Fibroblast of gingiva (primary cell): ENCODE measurements around the gene LENG1.

Experiments used
- DNase-seq: peaks from one replicate; pipeline ENCODE4 v3.0.0-alpha.2; 2011; ENCODE audit warnings: low read depth

The LENG1 gene

DNA sequence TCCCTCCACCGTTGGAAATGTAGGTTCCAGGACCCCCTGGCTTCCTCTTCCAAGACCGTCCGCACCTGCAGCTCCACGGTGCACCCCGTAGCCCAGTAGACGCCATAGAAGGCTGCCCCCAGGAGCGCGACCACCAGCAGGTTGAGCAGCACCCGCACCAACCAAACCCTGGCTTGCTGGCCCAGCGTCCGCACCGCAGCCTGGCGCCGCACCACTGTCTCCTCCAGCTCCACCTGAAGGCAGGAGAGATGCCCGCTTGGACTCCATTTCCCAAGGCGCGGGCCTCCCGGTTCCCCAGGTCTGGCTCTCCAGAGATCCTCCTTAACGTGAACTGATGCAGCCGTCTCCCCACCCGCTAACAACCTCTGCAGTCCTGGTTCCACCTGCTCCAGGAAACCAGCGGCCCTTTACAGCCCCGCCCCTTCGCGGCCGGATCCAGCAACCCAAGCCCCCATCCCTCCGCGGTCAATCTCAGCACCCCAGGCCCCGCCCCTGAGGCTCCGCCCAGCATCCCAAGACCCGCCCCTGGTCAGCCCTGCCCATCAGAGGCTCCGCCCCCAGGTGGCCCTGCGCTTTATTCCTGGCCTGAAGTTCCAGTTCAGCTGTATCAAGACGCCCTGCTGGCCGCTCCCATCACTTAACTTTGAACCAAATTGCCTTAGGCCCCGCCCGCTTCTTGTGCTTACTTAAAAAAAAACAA is 5.0 kb upstream of the LENG1 start:
- DNase-seq, result peak; percentile 22

DNA sequence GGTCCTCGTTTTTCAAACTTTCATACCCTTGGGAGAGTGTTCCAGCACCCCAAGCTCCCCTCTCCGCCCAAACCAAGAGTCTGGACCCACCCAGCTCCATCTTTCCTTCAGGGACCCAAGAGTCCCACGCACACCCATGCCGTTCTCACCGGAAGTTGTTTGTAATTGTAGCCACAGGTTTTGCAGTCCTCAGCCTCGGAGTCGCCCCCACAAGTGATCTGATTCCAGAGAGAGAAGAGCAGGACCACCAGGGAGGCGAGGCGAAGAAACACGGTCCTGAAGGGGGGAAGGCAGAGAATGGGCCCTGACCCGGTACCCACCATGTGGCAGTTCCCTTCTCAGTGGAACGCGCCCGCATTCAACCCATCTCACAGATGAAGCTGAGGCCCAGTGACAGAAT is 3.4 kb upstream of the LENG1 start:
- DNase-seq, result no peak

DNA sequence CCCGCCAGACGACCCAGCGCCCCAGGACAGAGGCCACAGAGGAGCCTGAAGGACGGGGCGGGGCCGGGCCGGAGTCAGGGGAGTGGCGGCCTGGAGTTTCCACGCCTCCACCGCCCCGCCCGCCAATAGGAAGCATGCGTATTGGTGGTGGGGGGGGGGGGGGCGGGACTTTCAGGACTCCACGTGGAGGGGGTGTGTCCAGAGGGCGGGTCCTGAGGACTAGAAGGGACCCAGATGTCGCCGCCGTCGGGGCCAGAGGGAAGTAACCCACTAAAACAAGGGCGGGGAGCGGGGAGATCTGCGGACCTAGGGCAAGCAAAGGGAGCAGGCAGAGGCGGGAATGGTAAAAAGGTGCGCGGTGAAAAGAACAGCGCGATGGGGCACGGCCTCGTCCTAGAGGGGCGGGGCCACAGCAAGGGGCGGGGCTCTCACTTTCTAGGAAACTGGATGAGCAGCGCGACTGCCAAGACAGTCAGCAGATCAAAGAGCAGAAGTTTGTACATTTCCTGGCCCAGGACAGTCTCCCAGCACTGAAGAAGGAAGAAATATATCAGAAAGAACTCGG is 2.8 kb upstream of the LENG1 start:
- DNase-seq, result peak; percentile 51

DNA sequence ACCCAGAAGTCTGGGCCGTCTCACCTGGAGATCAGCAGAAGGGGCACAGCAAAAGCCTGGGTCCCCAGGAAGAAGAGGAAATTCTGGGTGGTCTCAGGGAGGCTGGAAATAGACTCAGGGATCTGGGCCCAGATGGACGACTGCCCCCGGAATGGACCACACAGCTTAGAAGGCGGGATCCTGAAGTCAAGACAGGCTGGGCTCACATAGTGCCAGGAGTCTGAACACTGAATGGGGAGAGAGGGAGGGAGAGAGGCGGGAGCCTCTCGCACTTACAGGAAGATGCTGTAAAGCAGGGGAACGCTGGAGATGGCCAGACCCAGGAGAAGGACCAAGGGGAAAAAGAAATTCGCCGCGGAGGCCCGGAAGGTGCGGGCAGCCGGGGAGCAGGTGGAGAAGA is 1.3 kb upstream of the LENG1 start:
- DNase-seq, result no peak

DNA sequence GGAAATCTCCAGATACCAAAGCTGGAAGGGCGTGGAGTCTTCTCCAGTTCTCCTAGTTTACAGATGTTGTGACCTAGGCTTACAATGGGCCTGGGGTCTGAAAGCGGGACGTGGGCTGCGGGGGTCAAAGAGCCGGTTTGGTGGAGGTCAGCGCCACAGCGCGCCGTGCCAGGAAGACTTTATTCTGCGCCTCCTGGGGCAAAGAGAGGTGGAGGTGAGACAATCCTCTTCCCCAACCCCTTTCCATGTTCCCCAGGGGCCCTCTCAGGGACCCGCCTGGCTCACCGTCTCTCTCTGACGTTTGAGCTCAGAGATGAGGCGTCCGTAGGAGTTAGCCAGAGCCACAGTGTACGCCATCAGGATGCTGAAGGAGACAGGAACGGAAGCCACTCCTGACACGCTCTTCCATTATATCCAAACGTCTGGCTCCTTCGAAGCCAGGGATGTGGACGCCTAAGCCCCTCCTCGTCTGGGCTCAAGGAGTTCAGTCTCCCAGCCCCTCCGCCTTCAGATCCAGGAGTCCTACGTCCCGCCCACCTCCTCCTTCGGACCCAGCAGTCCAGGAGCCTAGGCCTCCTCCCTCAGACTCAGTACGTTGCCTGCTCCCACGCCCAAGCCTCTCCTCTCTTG is 776 bp upstream of the LENG1 start:
- no peak for DNase-seq

DNA sequence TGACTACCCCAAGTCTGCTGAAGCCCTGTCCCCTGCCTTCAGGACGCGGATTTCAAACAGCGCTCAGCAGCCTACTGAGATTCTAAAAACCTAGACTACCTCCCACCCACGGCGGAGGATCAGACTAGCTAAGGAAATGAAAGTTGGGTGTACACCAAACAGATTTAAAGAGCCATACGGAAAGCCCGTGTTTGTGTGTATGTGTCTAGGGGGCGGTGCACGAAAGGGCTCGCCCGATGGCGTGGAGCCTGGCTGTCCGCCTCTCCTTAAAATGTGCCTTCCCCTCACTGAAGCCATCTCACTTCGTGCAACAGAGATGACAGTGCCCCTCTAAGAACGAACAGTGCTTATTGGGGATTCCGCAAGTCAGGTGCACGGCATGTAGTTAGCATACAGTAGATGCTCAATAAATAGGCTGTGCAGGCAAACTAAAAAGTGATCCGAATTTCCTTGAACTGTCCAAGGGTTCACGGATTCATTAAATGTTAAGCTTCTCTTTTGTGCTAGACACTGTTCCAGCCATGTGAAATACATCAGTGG is 639 bp downstream of the LENG1 start:
- no peak for DNase-seq

DNA sequence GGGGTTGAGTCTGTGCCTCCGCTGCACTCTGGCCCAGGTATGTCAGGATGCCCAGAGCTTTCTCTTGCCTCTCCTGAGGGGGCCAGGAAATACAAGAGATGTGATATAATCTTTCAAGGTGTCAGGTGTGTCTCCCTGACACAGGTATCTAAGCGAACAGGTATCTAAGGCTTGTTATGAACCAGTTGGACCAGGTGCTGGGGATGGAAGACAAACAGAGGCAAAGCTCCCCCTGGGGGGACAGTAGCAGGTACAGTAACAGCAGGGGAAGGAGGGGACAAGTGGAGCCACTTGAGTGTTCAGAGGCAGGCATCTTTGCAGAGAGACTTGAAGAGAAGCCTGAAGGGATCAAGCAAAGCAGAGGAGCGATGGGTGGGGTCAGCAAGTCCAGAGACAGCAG is 2.6 kb downstream of the LENG1 start:
- DNase-seq, result no peak

DNA sequence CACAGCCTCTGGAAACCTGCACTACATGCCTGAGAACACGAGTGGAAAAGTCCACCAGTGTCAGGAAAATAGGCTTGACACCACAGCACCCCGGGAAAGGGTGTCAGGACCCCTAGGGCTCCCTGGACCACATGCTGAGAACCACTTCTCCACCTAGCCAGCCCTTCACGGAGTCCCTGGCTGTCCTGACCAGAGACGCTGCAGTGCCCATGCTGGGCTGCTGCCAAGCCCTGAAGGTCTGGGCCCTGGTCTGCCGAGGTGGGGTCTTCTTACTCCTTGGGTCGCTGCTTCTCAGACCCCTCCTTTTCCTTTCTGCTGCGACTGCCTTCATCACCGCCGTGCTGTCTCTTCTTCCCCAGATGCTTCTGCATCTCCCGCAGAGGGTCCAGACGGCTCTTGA is 3.0 kb downstream of the LENG1 start:
- DNase-seq, result no peak

DNA sequence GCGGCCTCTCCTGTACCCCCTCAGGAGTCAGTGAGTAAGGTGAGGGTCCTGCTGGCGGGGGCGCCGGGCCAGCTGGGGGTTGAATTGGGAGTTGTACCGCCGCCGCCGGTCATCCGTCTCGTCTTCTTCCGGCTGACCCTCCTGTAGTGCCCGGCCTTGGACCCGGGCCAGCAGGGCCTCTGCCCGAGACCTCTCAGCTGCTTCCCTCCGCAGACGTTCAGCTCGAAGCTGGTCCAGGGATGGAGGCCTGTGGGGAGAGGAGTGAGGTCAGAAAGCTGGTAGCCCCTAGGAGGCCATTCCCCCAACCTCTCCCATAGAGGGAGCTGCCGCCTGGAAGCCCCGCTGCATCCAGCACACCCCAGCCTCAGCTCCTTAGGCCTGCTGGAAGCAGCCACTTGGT is 3.8 kb downstream of the LENG1 start:
- no peak for DNase-seq

DNA sequence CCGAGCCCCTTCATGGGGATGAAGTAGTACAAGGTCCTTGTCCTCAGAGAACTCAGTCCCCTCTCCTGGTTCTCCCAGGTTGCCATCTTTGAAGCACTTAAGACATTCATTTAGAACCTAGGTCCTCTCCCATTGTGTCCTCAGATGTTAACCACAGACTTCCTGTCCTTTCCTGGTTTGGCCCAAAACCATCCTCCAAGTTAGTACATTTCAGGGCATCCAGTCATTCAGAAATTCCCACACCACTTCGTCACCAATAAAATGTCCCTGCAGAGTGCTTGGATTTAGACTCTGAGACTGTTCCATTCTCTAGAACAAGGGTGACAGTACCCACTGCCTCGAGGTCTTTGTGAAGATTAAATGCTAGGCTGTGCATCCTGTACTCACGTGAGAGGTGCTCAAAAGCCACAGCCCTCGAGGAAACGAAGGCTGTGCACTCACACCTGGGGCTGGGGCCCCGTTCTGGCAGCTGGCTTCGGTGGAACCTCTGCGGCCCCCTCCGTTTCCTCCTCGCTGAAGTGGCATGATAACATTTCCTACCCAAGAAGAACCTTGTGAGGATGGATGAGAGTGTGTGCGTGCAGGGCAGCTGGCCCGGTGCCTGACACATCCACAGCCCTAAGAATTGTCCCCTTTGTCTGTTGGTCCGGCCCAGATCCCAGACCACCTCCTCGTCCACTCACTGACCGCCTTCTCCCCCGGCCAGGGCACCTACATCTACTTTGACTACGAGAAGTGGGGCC is 4.7 kb downstream of the LENG1 start:
- DNase-seq, result peak; percentile 60

DNA sequence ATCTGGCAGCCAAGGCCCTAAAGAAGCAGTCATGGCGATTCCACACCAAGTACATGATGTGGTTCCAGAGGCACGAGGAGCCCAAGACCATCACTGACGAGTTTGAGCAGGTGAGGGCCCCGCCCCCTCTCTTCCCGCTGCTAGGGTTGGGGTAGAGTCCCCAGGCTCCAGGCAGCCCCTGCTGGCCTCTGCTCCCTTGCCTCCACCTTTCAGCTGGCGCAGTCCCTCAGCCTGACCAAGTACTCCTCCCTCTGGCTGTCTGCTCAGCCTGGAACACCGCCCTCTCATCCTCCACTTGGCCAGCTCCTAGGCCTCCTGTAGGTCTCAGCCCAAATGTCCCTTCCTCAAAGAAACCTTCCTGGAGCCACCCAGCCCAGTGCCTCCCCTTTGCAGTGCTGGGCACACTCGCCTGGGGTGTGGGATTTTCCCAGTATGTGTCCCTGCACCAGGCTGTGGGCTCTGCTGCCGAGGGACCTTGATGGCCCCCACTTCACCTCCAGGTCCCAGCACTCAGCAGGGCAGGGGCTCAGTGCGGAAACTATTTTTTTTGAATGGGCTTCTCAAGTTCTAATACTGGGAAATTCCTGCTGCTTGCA is 5.7 kb downstream of the LENG1 start:
- DNase-seq, result no peak

DNA sequence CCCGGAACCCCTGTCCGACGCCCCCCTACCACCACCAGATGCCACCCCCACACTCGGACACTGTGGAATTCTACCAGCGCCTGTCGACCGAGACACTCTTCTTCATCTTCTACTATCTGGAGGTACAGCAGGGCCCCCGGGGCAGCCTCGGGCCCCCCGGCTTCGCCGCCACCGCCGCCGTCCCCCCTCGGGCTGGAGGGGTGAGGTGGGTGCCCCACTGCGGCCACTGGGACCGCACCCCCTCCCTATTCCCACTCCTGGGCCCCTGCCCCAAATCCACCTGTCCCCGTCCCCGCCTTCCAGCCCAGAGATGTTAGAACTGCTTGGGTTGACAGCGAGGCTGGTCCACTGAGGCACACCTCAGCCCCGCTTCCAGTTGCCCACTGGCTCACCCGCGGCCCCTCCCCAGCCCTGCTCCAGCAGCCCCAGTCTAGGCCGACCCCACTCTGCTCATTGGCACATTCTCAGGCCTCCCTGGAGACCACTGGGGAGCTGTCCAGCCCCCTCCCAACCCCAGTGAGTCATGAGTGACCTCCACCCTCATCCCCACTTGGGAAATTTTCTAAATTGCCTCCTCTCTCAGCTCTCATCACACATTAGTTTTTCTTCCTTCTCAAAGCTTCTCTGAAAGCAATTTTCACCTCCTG is 6.5 kb downstream of the LENG1 start:
- DNase-seq, result no peak

DNA sequence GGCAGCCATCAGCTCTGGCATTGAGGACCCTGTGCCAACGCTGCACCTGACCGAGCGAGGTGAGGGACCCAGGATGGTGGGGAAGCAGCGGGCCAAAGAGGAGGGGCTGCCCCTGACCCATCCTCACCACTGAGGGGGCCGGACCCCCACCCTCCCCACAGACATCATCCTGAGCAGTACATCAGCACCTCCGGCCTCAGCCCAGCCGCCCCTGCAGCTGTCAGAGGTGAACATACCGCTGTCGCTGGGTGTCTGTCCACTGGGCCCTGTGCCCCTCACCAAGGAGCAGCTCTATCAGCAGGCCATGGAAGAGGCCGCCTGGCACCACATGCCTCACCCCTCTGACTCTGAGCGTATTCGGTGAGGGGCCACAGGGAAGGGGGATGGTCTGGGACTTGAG is 7.3 kb downstream of the LENG1 start:
- DNase-seq, result no peak

DNA sequence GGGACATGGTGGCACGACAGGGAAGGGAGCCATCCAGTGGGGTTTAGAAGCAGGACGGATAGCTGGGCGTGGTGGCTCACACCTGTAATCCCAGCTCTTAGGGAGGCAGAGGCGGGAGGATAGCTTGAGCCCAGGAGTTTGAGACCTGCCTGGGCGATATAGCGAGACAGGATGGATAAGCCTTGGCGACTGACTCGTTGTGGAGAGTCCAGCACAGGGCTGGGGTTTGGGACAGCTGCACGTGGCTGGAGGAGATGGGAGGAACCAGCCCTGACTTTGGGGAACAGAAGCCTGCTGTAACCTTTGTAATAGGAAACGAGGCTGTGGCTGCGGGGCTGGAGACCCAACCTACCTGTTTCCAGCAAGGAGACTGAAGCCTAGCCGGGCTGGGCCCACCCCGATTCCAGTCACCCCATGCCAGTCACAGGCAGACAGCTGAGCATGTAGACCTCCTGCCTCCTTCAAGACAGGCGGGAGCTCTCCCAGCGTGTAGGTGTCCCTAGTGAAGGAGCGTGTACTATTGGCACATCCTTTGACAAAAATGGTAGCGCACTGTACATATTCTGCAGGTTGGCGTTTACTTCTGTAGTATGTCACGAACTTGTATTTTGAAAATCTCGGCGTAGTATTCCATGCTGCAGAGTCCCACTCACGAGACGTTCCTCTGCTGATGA is 8.0 kb downstream of the LENG1 start:
- DNase-seq, result no peak

DNA sequence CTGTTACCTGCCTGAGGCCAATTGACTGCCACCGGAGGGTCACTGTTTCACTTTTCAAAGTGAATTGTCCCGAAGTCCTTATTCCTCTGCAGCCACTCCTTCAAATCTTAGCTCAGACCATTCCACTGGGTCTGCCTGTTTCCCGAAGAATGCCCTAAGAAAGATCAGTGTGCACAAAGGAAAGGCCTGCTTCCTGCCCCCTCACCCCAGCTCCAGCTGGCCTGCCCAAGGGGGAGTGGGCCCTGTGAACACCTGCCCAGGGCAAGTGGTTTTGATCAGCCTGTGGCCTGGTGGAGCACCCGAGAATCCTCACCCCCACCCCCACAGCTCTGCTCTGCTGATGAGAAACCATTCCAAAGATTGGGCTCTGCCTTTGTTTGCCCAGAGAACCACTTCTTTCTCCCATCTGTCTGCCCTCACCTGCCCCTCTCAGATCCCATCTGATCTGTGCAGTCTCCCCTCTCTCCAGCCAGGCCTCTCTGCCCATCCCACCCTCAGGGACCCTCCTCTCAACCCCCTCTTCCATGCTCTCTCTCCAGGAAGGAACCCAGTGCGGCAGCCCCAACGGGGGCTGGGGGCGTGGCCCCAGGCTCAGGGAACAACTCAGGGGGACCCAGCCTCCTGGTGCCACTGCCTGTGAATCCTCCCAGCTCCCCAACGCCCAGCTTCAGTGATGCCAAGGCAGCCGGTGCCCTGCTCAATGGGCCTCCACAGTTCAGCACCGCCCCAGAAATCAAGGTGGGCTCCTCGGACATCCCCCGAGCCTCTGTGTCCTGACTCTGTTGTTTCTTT is 10.3 kb downstream of the LENG1 start:
- DNase-seq, result no peak

DNA sequence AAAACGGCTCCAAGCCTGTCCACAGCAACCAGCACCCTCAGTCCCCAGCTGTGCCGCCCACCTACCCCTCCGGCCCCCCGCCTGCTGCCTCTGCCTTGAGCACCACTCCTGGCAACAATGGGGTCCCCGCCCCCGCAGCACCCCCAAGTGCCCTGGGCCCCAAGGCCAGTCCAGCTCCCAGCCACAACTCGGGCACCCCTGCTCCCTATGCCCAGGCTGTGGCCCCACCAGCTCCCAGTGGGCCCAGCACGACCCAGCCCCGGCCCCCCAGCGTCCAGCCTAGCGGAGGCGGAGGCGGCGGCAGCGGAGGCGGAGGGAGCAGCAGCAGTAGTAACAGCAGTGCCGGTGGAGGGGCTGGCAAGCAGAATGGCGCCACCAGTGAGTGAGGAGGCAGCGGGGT is 11.4 kb downstream of the LENG1 start:
- no peak for DNase-seq

DNA sequence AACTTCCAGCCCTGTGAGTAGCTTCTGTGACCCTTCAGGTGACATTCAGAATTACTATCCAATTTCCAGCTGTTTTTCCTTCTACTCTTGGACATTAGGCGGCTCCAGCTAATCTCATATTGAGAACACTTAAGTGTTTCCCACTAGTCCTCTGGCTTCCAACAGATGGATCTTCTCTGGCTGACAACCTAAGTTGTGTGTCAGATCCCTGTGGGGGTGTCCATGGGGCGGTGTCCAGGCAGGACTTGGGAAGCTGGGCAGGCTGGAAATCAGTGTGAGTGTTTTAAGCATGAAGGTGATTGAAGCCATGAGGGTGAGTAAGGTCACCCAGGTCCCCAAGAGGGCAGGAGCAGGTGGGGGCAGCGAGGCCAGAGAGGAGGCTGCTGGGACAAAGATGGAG is 11.8 kb downstream of the LENG1 start:
- DNase-seq, result no peak

DNA sequence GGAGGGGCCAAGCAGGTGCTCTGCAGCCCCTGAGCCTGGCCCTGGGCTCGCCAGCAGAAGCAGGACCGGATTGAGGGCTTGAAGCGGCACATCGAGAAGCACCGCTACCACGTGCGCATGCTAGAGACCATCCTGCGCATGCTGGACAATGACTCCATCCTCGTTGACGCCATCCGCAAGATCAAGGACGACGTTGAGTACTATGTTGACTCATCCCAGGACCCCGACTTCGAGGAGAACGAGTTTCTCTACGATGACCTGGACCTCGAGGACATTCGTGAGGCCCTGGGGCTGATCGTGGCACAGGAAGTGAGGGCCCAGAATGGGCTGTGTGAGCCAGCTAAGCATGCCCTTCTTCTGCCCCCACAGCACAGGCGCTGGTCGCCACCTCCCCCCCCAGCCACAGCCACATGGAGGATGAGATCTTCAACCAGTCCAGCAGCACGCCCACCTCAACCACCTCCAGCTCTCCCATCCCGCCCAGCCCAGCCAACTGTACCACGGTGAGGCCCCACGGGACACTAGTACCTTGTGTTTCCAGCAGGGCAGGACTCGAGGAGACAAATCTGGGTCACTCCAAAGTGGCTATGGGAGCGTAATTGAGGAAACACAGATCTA is 13.9 kb downstream of the LENG1 start:
- DNase-seq, result no peak

DNA sequence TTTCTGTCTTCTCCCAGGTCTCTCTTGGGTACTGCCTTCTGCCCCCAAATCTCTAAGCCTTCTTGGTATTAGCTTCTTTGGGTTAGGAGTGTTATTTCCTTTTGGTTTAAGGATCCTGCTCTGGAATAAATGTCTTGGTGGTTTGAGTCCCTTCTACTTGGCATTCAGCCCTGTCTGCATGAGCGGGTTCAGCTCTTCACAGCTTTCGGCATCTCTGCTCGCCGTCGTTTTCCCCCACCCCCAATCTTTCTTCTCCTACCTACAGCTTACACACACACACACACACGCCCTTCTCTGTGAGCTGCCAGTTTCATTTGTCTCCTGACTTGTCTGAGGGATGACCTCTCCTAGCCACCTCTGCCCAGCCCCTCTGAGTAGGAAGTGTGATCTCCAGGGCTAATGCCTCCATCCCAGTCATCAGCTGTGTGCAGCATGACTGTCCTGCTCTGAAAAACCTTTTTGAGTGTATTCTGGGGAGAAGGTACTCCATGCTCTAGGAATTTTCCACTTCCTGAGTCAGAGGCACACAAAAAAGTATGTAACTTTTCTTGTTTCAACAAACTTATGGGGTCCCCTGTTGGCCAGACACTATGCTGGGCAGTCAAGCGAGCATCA is 17.2 kb downstream of the LENG1 start:
- DNase-seq, result no peak

DNA sequence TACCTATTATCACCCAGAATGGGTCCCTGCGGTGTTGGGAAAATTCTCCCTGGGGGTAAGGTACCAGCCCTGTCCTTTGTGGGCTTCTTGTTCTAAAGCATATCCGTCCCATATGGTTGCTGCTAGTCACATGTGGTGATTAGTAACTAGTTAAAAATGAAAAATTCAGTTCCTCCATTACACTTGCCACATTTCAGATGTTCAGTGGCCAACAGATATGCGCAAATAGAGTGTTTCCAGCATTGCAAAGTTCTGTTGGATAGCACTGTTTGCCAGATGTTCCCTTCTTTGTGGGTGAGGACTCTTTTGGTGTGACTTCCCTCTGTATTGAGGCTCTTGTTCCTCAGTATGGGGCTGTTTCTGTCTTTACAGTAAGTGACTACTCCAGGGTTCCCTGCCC is 18.2 kb downstream of the LENG1 start:
- DNase-seq, result peak; percentile 57
